K562 (cell line): ENCODE results near the gene SHLD1. TPM values are rescaled to one million over a fixed set of nuclear protein-coding genes. Genes with fewer than 3 reads are reported as not detected.
A peak's percentile ranks its signal among the peaks of the same experiment; 100 is the strongest.

Source experiments
- GTF2E2 ChIP-seq: fragments of 200-800 bp; sonication (Bioruptor generic); IDR thresholded peaks from 2 replicates; pipeline ENCODE4 v1.6.1; 2016; ENCODE audit warnings: missing genetic modification characterization, missing compliant biosample characterization
- polyA plus RNA-seq, 8 experiments: library from polyadenylated mRNA; depleted of rRNA in 4 of 8; stranded (reverse) in 5 of 8; unstranded in 3 of 8; fragments of >200 nt; fragmentation: Nextera tagmentation in 2 of 8; fragmentation: Illumina TruSeq in 1 of 8; extraction: Ambion mirVana in 2 of 8; extraction: Trizol in 1 of 8; gene quantifications; 2 replicates each; pipeline versions ENCODE4 v1.2.1 to v1.2.3, GENCODE V29; 2011 to 2014; ENCODE audit warnings: inconsistent platforms in 1 of 8, missing spikeins in 1 of 8
- total RNA-seq, 7 experiments: library from RNA; depleted of rRNA in 6 of 7; stranded (reverse); fragments of >200 nt in 6 of 7; fragmentation: Illumina TruSeq in 2 of 7; extraction: Trizol in 2 of 7; gene quantifications; 2 replicates each; pipeline versions ENCODE4 v1.2.1 to v1.2.3, GENCODE V29; 2011 to 2021; ENCODE audit warnings: low replicate concordance in 1 of 7
- TF ChIP-seq, protein P1 (sequence below): fragments of 450-650 bp; IDR thresholded peaks from 2 replicates; pipeline ENCODE4 v1.6.1; 2016; ENCODE audit warnings: mild to moderate bottlenecking, moderate library complexity

SHLD1 gene
- total and polyA plus RNA-seq, 9 of the 15 experiments (the other 6 are each of a cell fraction or from before 2014, with no cell fraction given) = 3.7 to 21.6 (median 8.2) TPM

DNA sequence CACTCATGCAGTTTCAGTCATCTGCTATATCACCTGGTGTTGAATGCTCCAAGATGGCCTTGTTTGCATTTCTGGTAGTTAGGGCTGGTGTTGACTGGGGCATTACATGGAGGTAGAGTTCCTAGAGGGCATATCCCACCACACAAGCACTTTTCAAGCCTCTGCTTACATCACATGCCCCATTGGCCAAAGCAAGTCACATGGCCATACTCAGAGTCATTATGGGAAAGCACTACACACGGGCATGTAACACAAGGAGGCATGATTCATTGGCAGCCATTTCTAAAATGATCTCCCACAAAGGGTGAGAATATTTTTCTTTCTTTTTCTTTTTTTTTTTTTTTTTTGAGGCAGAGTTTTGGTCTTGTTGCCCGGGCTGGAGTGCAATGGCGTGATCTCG, 126.9 kb downstream of the SHLD1 start (continued):
- TF ChIP-seq, protein P1, sequence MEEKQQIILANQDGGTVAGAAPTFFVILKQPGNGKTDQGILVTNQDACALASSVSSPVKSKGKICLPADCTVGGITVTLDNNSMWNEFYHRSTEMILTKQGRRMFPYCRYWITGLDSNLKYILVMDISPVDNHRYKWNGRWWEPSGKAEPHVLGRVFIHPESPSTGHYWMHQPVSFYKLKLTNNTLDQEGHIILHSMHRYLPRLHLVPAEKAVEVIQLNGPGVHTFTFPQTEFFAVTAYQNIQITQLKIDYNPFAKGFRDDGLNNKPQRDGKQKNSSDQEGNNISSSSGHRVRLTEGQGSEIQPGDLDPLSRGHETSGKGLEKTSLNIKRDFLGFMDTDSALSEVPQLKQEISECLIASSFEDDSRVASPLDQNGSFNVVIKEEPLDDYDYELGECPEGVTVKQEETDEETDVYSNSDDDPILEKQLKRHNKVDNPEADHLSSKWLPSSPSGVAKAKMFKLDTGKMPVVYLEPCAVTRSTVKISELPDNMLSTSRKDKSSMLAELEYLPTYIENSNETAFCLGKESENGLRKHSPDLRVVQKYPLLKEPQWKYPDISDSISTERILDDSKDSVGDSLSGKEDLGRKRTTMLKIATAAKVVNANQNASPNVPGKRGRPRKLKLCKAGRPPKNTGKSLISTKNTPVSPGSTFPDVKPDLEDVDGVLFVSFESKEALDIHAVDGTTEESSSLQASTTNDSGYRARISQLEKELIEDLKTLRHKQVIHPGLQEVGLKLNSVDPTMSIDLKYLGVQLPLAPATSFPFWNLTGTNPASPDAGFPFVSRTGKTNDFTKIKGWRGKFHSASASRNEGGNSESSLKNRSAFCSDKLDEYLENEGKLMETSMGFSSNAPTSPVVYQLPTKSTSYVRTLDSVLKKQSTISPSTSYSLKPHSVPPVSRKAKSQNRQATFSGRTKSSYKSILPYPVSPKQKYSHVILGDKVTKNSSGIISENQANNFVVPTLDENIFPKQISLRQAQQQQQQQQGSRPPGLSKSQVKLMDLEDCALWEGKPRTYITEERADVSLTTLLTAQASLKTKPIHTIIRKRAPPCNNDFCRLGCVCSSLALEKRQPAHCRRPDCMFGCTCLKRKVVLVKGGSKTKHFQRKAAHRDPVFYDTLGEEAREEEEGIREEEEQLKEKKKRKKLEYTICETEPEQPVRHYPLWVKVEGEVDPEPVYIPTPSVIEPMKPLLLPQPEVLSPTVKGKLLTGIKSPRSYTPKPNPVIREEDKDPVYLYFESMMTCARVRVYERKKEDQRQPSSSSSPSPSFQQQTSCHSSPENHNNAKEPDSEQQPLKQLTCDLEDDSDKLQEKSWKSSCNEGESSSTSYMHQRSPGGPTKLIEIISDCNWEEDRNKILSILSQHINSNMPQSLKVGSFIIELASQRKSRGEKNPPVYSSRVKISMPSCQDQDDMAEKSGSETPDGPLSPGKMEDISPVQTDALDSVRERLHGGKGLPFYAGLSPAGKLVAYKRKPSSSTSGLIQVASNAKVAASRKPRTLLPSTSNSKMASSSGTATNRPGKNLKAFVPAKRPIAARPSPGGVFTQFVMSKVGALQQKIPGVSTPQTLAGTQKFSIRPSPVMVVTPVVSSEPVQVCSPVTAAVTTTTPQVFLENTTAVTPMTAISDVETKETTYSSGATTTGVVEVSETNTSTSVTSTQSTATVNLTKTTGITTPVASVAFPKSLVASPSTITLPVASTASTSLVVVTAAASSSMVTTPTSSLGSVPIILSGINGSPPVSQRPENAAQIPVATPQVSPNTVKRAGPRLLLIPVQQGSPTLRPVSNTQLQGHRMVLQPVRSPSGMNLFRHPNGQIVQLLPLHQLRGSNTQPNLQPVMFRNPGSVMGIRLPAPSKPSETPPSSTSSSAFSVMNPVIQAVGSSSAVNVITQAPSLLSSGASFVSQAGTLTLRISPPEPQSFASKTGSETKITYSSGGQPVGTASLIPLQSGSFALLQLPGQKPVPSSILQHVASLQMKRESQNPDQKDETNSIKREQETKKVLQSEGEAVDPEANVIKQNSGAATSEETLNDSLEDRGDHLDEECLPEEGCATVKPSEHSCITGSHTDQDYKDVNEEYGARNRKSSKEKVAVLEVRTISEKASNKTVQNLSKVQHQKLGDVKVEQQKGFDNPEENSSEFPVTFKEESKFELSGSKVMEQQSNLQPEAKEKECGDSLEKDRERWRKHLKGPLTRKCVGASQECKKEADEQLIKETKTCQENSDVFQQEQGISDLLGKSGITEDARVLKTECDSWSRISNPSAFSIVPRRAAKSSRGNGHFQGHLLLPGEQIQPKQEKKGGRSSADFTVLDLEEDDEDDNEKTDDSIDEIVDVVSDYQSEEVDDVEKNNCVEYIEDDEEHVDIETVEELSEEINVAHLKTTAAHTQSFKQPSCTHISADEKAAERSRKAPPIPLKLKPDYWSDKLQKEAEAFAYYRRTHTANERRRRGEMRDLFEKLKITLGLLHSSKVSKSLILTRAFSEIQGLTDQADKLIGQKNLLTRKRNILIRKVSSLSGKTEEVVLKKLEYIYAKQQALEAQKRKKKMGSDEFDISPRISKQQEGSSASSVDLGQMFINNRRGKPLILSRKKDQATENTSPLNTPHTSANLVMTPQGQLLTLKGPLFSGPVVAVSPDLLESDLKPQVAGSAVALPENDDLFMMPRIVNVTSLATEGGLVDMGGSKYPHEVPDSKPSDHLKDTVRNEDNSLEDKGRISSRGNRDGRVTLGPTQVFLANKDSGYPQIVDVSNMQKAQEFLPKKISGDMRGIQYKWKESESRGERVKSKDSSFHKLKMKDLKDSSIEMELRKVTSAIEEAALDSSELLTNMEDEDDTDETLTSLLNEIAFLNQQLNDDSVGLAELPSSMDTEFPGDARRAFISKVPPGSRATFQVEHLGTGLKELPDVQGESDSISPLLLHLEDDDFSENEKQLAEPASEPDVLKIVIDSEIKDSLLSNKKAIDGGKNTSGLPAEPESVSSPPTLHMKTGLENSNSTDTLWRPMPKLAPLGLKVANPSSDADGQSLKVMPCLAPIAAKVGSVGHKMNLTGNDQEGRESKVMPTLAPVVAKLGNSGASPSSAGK = peak; percentile 31
- TF ChIP-seq GTF2E2 (tag) = no peak
